ENCODE measurements around the gene EHD2.
A peak's percentile ranks its signal among the peaks of the same experiment; 100 is the strongest.

Gene EHD2

GRCh38 chr19:47790398-47790814 lies 77.2 kb downstream of the EHD2 start:
- TF ChIP-seq CTCF (IDR thresholded peaks at IDR 0.05; ENCODE audit: borderline replicate concordance, control extremely low read depth, extremely low read depth, insufficient read depth, missing control alignments), result peak; percentile 89
- peak; percentile 83 for DNase-seq (ENCODE audit: low spot score)
- in situ Hi-C loops (cut with MboI; ENCODE audit: low sequenced_read_pairs, unreplicated experiment), result no loop called here

- no peak for DNase-seq (ENCODE audit: low spot score)
- in situ Hi-C loops (cut with MboI; ENCODE audit: low sequenced_read_pairs, unreplicated experiment), result no loop called here
- TF ChIP-seq CTCF (IDR thresholded peaks at IDR 0.05; ENCODE audit: borderline replicate concordance, control extremely low read depth, extremely low read depth, insufficient read depth, missing control alignments), result no peak
Measured at GRCh38 chr19:47792616-47793015, 79.4 kb downstream of the EHD2 start.

All from GM13976 (cell line).